ENCODE measurements around the gene CPEB1. TPM values are rescaled to one million over a fixed set of nuclear protein-coding genes. Genes with fewer than 3 reads are reported as not detected.

The CPEB1 gene
- total and polyA plus RNA-seq, 4 donors, result 0.42 to 4.0 (median 2.3) TPM

DNA sequence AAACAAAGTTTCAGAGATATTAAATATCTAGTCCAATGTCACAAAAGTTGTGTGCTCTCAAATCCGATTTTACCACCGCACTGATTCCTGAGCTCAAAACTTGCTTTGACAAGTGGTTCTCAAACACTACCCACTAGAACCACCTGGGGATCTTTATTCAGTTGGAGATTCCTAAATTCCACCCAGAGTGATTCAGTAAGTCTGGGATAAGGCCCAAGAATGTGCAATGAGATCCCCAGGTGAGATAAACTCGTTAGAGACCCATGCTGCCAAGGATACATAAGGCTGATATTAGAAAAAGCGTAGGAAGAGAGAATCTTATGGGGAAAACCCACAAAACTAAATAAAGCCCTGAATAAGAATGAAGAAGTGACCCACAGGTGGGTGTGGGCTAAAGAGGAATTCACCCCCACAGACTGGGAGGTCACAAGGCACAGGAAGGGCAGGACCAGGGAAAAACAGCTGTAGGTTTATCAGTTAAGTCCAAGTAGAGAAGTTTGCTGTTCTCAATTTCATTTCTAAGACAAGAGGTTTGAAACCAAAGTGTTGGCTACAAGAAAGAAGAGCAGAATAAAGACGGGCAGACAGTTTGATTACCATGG, 95.4 kb downstream of the CPEB1 start:
- ATAC-seq (ENCODE audit: insufficient read depth, low FRiP score), result peak; percentile 27
- Histone ChIP-seq H3K4me3 (no peak overlapping the region), H3K9ac (ENCODE audit: insufficient read depth in 1 of 2, low read length in 2 of 2) (no peak overlapping the region), H3K27ac (ENCODE audit: low read depth in 1 of 2, low read length in 1 of 2) (no peak overlapping the region), H3K9me3 (ENCODE audit: control insufficient read depth in 4 of 4, insufficient read depth in 3 of 4, low read length in 3 of 4) (peaks cover 0 to under 1% (median 0%) of the 10 kb centered on the region in 4 donors), H3K27me3 (ENCODE audit: control insufficient read depth in 3 of 3, insufficient read depth in 3 of 3, low read length in 2 of 3) (no peaks in the 10 kb centered on the region), H3K4me1 (ENCODE audit: control insufficient read depth in 5 of 5, insufficient read depth in 5 of 5, low read length in 5 of 5) (no peaks in the 10 kb centered on the region), H3K36me3 (ENCODE audit: control insufficient read depth in 4 of 4, insufficient read depth in 4 of 4, low read length in 4 of 4) (peaks cover 0 to 6% (median 2%) of the 10 kb centered on the region in 4 donors)
- 63 to 81% methylated on average over 5 of the region's 5 CpGs for WGBS, 2 donors
- TF ChIP-seq, protein P1, sequence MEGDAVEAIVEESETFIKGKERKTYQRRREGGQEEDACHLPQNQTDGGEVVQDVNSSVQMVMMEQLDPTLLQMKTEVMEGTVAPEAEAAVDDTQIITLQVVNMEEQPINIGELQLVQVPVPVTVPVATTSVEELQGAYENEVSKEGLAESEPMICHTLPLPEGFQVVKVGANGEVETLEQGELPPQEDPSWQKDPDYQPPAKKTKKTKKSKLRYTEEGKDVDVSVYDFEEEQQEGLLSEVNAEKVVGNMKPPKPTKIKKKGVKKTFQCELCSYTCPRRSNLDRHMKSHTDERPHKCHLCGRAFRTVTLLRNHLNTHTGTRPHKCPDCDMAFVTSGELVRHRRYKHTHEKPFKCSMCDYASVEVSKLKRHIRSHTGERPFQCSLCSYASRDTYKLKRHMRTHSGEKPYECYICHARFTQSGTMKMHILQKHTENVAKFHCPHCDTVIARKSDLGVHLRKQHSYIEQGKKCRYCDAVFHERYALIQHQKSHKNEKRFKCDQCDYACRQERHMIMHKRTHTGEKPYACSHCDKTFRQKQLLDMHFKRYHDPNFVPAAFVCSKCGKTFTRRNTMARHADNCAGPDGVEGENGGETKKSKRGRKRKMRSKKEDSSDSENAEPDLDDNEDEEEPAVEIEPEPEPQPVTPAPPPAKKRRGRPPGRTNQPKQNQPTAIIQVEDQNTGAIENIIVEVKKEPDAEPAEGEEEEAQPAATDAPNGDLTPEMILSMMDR (IDR thresholded peaks at IDR 0.05; ENCODE audit: control extremely low read depth, extremely low read depth), result no peak
- DNase-seq, result no peak

DNA sequence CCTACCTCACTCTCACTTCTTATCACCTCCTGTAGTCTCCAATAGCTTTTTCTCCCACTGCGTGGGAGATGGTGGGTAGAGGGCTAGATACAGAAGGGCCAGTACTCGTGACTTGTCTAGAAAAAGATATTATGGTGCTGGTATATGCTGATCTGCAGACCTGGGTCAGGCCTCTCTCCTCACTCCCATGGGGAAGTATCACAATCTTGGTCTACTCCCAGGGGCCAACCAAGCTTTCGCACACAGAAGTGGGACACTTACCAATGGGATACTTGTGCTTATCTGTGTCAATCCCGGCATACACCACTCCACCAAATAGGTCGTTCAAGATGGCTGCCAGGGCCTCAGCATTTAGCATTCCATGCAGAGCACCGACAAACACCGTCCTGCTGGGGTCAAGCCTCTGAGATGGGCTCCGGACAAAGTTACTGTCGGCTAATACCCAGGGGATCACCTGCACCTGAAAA, 97.9 kb downstream of the CPEB1 start:
- Histone ChIP-seq H3K4me1 (ENCODE audit: control insufficient read depth in 5 of 5, insufficient read depth in 5 of 5, low read length in 5 of 5) (no peaks in the 10 kb centered on the region), H3K27ac (ENCODE audit: low read depth in 1 of 2, low read length in 1 of 2) (no peak overlapping the region), H3K36me3 (ENCODE audit: control insufficient read depth in 4 of 4, insufficient read depth in 4 of 4, low read length in 4 of 4) (peaks cover 0 to 11% (median 2%) of the 10 kb centered on the region in 4 donors), H3K27me3 (ENCODE audit: control insufficient read depth in 3 of 3, insufficient read depth in 3 of 3, low read length in 2 of 3) (no peaks in the 10 kb centered on the region), H3K9me3 (ENCODE audit: control insufficient read depth in 4 of 4, insufficient read depth in 3 of 4, low read length in 3 of 4) (peaks cover 0 to 3% (median 0%) of the 10 kb centered on the region in 4 donors), H3K9ac (ENCODE audit: insufficient read depth in 1 of 2, low read length in 2 of 2) (no peak overlapping the region), H3K4me3 (no peak overlapping the region)
- TF ChIP-seq, protein P1 (IDR thresholded peaks at IDR 0.05; ENCODE audit: control extremely low read depth, extremely low read depth), result no peak
- DNase-seq (no peak), ATAC-seq (ENCODE audit: insufficient read depth, low FRiP score) (no peak)
- 91 to 93% methylated on average over 9 of the region's 9 CpGs for WGBS, 2 donors

DNA sequence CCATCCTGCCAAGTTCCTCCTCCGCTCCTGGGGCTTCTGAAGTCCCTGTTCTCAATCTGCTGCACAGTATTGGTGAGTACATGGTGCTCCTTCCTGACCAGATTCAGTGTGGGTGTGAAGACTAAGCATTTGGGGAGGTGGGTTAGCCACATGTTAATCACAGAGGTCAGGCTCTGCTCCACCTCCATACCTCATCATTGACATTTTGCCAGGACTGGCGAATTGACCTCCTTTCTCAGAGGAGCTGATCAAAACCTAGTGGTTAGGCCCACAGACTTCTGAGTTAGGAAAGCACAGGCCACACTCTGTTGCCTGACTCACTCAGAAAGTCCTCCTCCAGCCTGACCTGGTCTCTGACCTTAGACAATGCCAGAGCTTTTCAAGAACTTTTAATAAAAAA, 98.5 kb downstream of the CPEB1 start:
- Histone ChIP-seq H3K9ac (ENCODE audit: insufficient read depth in 1 of 2, low read length in 2 of 2) (no peak overlapping the region), H3K27me3 (ENCODE audit: control insufficient read depth in 3 of 3, insufficient read depth in 3 of 3, low read length in 2 of 3) (no peaks in the 10 kb centered on the region), H3K9me3 (ENCODE audit: control insufficient read depth in 4 of 4, insufficient read depth in 3 of 4, low read length in 3 of 4) (peaks cover 0 to 3% (median 0%) of the 10 kb centered on the region in 4 donors), H3K4me1 (ENCODE audit: control insufficient read depth in 5 of 5, insufficient read depth in 5 of 5, low read length in 5 of 5) (peaks cover 0 to 5% (median 0%) of the 10 kb centered on the region in 5 donors), H3K27ac (ENCODE audit: low read depth in 1 of 2, low read length in 1 of 2) (no peak overlapping the region), H3K36me3 (ENCODE audit: control insufficient read depth in 4 of 4, insufficient read depth in 4 of 4, low read length in 4 of 4) (peaks cover 0 to 11% (median 2%) of the 10 kb centered on the region in 4 donors), H3K4me3 (no peak overlapping the region)
- ATAC-seq (ENCODE audit: insufficient read depth, low FRiP score) (no peak), DNase-seq (no peak)
- TF ChIP-seq, protein P1 (IDR thresholded peaks at IDR 0.05; ENCODE audit: control extremely low read depth, extremely low read depth), result no peak
- 91 to 94% methylated on average over 2 of the region's 2 CpGs for WGBS, 2 donors
